Loucy (cell line): ENCODE measurements around the gene WWC1.

Experiments
- H2AFZ ChIP-seq: fragments of 200-600 bp; sonication (generic); 2 replicates; pipeline ENCODE4 v1.6.0; 2016; ENCODE audit warnings: antibody characterized with exemption, mild to moderate bottlenecking, low read length, moderate library complexity
- H3F3A ChIP-seq: fragments of 200-600 bp; 2 replicates; pipeline ENCODE4 v1.6.0; 2016; ENCODE audit warnings: antibody characterized with exemption, low read depth, mild to moderate bottlenecking
- H3K27me3 ChIP-seq: fragments of 200-600 bp; sonication (generic); 2 replicates; pipeline ENCODE4 v1.6.1; 2014; ENCODE audit warnings: low read length, mild to moderate bottlenecking; ENCODE audit not compliant: insufficient read depth, poor library complexity, severe bottlenecking
- H3K36me3 ChIP-seq: fragments of 200-600 bp; sonication (generic); 2 replicates; pipeline ENCODE4 v1.6.1; 2016; ENCODE audit warnings: low read length; ENCODE audit not compliant: insufficient read depth
- H3K4me1 ChIP-seq: fragments of 200-600 bp; sonication (generic); 2 replicates; pipeline ENCODE4 v1.5.1; 2014; ENCODE audit warnings: low read length, mild to moderate bottlenecking; ENCODE audit not compliant: insufficient read depth, poor library complexity, severe bottlenecking
- H3K4me2 ChIP-seq: fragments of 200-600 bp; sonication (generic); 2 replicates; pipeline ENCODE4 v1.6.0; 2014; ENCODE audit warnings: antibody characterized with exemption, low read length, low read depth, mild to moderate bottlenecking; ENCODE audit not compliant: poor library complexity, severe bottlenecking
- H3K4me3 ChIP-seq: fragments of 200-600 bp; sonication (generic); 2 replicates; pipeline ENCODE4 v1.5.1; 2014; ENCODE audit warnings: low read length, mild to moderate bottlenecking, mixed read lengths; ENCODE audit not compliant: poor library complexity, severe bottlenecking
- H3K79me2 ChIP-seq: fragments of 200-600 bp; sonication (generic); 2 replicates; pipeline ENCODE4 v1.6.1; 2014; ENCODE audit warnings: low read length; ENCODE audit not compliant: insufficient read depth
- H3K9ac ChIP-seq: fragments of 200-600 bp; sonication (generic); 2 replicates; pipeline ENCODE4 v1.6.0; 2014; ENCODE audit warnings: mild to moderate bottlenecking, low read depth, low read length, moderate library complexity; ENCODE audit not compliant: poor library complexity, severe bottlenecking
- H3K9me2 ChIP-seq: fragments of 200-600 bp; sonication (generic); replicated peaks from 2 replicates; pipeline ENCODE4 v1.6.1; 2016; ENCODE audit warnings: low read depth, low read length, mixed read lengths
- H3K9me3 ChIP-seq: fragments of 200-600 bp; sonication (generic); 2 replicates; pipeline ENCODE4 v1.6.1; 2014; ENCODE audit warnings: mild to moderate bottlenecking, antibody characterized with exemption, low read length, low read depth; ENCODE audit not compliant: insufficient read depth
- H4K20me1 ChIP-seq: fragments of 200-600 bp; sonication (generic); 2 replicates; pipeline ENCODE4 v1.6.0; 2014; ENCODE audit warnings: antibody characterized with exemption, low read length, mild to moderate bottlenecking; ENCODE audit not compliant: insufficient read depth, poor library complexity, severe bottlenecking
- EZH2phosphoT487 ChIP-seq: fragments of 200-600 bp; IDR thresholded peaks from 2 replicates; pipeline ENCODE4 v1.6.1; 2018; ENCODE audit warnings: antibody characterized with exemption, mild to moderate bottlenecking, moderate library complexity, borderline replicate concordance
- TF ChIP-seq, protein P1 (sequence below): fragments of 200-600 bp; sonication (generic); conservative IDR thresholded peaks from 2 replicates; pipeline ENCODE4 v1.5.1; 2014; ENCODE audit warnings: mild to moderate bottlenecking, antibody characterized with exemption, low read length

Gene WWC1

DNA sequence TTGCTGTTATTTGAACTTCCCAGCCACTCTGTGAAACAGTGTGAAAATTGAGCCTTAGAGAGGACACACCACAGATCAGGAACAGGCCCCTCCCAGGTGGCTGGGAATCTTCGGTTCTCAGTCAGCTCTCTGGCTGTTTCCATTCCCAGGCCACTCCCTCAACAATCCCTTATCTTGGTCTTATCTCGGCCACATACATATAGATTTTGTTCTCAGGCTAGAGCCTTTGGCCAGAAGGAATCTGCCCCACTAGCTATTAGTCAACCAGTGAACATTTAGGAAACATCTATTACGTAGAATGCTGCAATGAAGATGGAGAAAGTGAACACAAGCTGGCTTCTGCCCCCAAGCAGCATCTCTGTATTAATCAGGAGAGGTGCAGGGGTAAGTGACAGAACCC is 21.0 kb upstream of the WWC1 start:
- Histone ChIP-seq H4K20me1 (no peaks in the 10 kb centered on the region), H3K36me3 (no peaks in the 10 kb centered on the region), H3K4me3 (no peak overlapping the region), H3K9ac (no peak overlapping the region), H3K4me1 (peaks cover 4% of the 10 kb centered on the region), H3K79me2 (no peaks in the 10 kb centered on the region), H3F3A (no peaks in the 10 kb centered on the region), H3K9me2 (no peaks in the 10 kb centered on the region), H2AFZ (no peak overlapping the region), H3K9me3 (no peaks in the 10 kb centered on the region), H3K4me2 (no peak overlapping the region), H3K27me3 (no peaks in the 10 kb centered on the region)
- no peak for TF ChIP-seq EZH2phosphoT487
- TF ChIP-seq, protein P1, sequence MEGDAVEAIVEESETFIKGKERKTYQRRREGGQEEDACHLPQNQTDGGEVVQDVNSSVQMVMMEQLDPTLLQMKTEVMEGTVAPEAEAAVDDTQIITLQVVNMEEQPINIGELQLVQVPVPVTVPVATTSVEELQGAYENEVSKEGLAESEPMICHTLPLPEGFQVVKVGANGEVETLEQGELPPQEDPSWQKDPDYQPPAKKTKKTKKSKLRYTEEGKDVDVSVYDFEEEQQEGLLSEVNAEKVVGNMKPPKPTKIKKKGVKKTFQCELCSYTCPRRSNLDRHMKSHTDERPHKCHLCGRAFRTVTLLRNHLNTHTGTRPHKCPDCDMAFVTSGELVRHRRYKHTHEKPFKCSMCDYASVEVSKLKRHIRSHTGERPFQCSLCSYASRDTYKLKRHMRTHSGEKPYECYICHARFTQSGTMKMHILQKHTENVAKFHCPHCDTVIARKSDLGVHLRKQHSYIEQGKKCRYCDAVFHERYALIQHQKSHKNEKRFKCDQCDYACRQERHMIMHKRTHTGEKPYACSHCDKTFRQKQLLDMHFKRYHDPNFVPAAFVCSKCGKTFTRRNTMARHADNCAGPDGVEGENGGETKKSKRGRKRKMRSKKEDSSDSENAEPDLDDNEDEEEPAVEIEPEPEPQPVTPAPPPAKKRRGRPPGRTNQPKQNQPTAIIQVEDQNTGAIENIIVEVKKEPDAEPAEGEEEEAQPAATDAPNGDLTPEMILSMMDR: no peak

DNA sequence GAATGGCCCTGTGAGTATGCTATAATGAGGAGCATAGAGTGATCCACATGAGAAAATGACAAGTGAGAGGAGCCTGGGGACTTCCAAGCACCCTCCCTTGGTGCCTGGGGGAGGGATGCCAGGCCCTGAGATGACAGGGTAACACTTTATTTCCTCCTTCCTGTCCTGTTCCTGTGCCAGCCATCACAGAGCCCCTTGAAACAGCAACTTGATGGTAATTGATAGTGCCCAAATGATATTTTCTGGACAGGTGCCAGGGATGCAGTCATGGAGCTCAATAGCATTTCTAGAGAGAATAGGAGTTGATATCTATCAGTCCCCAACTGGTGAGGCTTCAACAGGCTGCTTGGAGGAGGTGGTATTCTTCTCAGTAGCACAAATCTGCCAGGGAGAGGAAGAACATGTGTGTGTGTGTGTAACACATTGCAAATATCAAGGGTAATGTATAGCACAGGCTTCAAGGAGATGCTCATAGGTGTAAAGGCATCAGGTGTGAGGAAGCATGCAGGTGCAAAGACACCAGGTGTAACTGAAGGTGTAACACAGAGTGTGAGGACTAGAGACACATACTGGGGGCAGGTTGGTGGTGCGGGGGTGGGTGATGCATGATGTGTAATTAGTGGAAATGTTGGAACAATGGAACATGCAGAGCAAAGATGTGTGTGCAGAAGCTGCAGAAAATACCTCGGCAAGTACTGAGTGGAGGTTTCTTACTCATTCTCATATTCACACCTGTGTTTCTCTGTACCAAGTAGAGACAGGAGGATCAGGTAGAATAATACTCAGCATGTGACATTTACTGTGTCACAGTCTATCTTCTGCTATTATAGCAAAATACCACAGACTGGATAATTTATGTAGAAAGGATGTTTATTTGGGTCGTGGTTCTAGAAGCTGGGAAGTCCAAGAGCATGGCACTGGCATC is 18.1 kb upstream of the WWC1 start:
- TF ChIP-seq, protein P1: no peak
- no peak for TF ChIP-seq EZH2phosphoT487
- Histone ChIP-seq H3K4me1 (peaks cover 4% of the 10 kb centered on the region), H4K20me1 (no peaks in the 10 kb centered on the region), H3K9me3 (no peaks in the 10 kb centered on the region), H3F3A (no peaks in the 10 kb centered on the region), H3K4me3 (no peak overlapping the region), H3K27me3 (no peaks in the 10 kb centered on the region), H3K79me2 (no peaks in the 10 kb centered on the region), H3K9me2 (no peaks in the 10 kb centered on the region), H2AFZ (no peak overlapping the region), H3K9ac (no peak overlapping the region), H3K36me3 (no peaks in the 10 kb centered on the region), H3K4me2 (no peak overlapping the region)

DNA sequence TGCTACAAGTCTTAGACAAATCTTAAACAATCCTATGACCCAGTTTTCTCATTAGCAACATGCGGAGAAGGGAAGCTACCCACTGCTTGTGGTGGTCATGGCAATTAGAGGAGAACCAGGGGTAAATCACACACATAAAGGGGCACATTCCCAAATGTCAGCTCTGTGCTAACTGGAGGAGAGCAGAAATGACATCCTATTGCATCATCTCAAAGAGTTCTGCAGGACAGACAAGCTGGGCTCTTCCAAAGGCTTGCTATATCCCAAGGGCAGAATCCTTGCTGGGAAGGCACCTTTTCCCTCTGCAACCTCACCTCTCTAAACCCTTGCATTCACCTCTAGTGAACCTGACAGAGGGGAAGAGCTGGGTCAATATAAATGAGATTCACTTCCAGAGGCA is 17.0 kb upstream of the WWC1 start:
- TF ChIP-seq EZH2phosphoT487: no peak
- TF ChIP-seq, protein P1: no peak
- Histone ChIP-seq H3K9me2 (no peaks in the 10 kb centered on the region), H3K27me3 (no peaks in the 10 kb centered on the region)

More for the DNA sequence above, 17.0 kb upstream of the WWC1 start:
- peaks cover 3% of the 10 kb centered on the region for H3K4me1 ChIP-seq
- H3K4me2 ChIP-seq: no peak overlapping the region
- no peak overlapping the region for H3K9ac ChIP-seq
- H3K4me3 ChIP-seq: no peak overlapping the region
- no peak overlapping the region for H2AFZ ChIP-seq
- no peaks in the 10 kb centered on the region for H4K20me1 ChIP-seq
- no peaks in the 10 kb centered on the region for H3F3A ChIP-seq
- no peaks in the 10 kb centered on the region for H3K9me3 ChIP-seq
- H3K36me3 ChIP-seq: no peaks in the 10 kb centered on the region
- H3K79me2 ChIP-seq: no peaks in the 10 kb centered on the region
